Hematopoietic multipotent progenitor cell treated with erythropoietin and hydrocortisone succinate and interleukin-3 and kit ligand, for 4 days (in vitro differentiated cells): ENCODE data around the gene RCCD1.

Experiments used
- DNase-seq: peaks from one replicate; pipeline ENCODE4 v3.0.0-alpha.2; 2015

RCCD1 gene

GRCh38 chr15:90968434-90968833, 13.8 kb downstream of the RCCD1 start:
- no peak for DNase-seq

GRCh38 chr15:90970274-90970673, 15.6 kb downstream of the RCCD1 start:
- no peak for DNase-seq

- DNase-seq, result no peak
Observed at GRCh38 chr15:90972133-90972532, 17.4 kb downstream of the RCCD1 start.

DNA sequence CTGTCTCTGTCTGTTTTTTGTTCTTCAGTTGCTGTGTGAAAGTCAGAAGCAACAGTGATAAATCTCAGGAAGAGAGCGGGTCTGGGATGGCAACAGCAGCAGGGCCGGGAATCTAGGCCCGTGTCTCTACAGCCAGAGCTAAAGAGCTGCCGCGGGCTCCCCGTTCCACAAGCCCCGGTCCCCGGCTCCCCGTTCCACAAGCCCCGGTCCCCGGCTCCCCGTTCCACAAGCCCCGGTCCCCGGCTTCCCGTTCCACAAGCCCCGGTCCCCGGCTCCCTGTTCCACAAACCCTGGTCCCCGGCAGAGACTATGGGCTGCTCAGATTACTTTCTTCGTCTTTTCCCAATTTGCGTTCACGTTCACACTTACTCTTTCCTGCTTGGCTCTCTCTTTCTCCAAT, 19.5 kb downstream of the RCCD1 start:
- no peak for DNase-seq

DNA sequence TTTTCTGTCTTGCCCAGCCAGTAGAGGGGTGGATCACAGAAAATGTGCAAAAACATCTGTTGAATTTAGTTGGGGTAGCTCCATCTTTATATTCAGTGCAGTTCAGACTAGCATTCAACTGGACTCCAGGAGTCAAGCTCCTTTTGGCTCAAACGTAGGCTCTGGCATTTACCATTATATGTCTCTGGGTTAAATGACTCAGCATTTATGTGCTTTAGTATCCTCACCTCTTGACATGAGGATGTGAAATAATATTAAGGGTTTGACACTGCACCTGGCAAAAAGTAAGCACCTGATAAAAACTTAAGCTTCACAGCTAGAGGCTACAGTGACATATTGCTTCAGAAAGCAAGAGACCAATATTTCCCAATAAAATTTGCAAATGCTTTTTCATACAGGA, 24.9 kb downstream of the RCCD1 start:
- no peak for DNase-seq

GRCh38 chr15:90981681-90982080, 27.0 kb downstream of the RCCD1 start:
- no peak for DNase-seq

DNA sequence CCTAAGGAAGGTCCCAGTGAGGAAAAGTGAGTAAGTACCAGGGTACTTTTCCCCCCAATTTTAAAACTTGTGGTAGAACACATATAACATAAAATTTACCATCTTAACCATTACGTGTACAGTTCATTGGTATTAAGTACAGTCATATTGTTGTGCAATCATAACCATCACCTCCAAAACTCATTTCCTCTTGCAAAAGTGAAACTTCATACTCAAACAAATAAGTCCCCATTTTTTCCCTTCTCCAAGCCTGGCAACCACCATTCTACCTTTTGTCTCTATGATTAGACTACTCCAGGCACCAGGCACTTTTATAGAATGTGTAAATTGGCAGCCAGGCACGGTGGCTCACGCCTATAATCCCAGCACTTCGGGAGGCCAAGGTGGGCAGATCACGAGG, 27.5 kb downstream of the RCCD1 start:
- DNase-seq, result peak; percentile 47

DNA sequence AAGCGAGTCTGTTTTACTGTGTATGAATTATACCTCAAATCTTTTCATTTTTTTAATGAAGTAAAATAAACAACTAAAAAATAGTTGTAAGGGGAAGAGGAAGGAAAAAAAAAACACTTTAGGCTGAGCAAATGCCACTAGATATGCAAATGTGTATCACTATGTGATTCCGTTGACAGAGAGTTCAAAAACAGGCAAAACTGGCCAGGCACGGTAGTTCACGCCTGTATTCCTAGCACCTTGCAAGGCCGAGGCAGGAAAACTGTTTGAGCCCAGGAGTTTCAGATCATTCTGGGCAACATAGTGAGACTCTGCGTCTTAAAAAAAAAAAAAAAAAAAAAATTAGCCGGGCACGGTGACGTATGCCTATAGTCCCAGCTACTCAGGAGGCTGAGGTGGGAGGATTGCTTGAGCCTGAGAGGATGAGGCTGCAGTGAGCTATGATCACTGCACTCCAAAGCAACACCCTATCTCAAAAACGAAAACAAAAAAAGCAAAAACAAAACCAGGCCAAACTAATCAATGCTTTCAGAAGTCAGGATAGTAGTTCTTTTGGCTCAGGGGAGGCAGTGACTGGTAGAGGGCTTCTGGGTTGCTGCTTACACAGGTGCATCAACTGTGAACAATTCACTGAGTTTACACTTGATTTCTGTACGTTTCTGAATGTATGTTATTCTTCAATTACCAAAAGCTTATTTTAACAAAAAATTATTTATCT, 32.3 kb downstream of the RCCD1 start:
- DNase-seq, result no peak

DNA sequence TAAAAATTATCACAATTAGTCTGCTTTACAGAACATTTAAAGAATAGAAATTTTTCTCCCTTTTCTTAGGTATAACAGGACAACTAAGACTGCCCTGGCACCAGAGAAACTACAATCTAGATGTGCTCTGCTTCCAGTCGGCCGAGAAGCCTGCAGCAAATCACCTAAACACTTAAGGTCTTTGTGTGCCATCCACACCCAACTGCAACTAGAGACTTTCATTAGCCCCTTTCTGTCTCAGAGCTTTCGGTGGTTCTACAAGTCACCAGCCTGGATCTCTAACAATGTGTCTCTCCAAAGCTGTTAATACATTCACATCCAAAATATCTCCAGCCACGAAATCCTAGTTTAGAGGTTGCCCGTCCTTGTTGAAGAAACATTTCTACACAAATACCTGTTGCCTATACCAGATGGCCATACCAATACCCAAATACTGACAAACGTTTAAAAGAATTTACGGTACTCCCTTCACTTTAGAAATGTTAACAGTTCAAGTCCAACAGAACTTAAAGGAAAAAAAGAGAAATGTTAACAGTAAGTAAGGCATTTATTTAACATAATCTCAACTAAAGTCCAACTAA, 33.0 kb downstream of the RCCD1 start:
- DNase-seq, result no peak

GRCh38 chr15:90988296-90988695, 33.6 kb downstream of the RCCD1 start:
- peak; percentile 70 for DNase-seq

DNA sequence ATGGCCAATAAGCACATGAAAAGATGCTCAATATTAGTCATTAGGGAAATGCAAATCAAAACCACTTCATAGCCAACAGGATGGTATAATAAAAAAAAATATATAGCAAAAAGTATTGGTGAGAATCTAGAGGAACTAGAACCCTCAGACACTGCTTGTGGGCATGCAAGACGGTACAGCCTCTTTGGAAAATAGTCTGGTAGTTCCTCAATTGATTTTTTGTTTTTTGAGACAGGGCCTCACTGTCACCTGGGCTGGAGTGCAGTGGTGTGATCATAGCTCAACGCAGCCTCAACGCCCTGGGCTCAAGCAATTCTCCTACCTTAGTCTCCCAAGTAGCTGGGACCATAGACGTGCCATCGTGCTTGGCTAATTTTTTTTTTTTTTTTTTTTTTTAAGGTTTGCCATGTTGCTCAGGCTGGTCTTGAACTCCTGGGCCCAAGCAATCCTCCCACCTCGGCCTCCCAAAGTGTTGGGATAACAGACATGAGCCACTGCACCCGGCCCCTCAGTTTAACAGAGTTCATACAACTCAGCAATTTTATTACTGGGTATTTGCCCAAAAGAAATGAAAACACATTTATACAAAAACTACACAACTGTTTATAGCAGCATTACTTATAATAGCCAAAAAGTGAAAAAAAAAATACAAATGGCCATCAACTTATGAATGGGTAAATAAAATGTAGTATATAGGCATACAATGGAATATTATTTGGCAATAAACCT, 34.5 kb downstream of the RCCD1 start:
- peak; percentile 50 for DNase-seq

GRCh38 chr15:90990446-90990845, 35.8 kb downstream of the RCCD1 start:
- DNase-seq, result no peak

- DNase-seq, result peak; percentile 69
Observed at GRCh38 chr15:90991587-90992285, 37.1 kb downstream of the RCCD1 start.

DNA sequence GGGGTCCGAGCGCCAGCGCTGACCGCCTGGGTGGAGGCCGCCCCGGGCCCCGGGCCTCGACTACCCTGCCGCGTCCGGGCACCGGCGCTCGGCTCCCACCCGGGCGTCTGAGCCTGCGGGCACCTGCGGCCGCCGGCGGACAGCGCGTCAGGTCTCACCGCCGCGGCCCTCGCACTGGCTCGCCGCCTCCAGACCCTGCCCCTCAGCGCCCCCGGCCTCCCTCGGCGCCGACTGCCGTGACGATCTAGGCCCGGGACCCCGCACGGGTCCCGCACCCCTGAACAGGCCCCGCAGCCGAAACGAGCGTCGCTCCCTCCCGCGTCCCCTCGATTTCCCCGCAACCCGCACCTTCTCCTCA, 39.4 kb downstream of the RCCD1 start:
- DNase-seq, result peak; percentile 23

GRCh38 chr15:90994417-90995311, 40.0 kb downstream of the RCCD1 start, which contains the start of gene PRC1:
TSS of gene PRC1 (minus strand) at chr15:90994535. CDS start at chr15:90994417, 118 bp downstream.
- peak; percentile 99 for DNase-seq

GRCh38 chr15:90998737-90999136, 44.1 kb downstream of the RCCD1 start:
- DNase-seq, result no peak

DNA sequence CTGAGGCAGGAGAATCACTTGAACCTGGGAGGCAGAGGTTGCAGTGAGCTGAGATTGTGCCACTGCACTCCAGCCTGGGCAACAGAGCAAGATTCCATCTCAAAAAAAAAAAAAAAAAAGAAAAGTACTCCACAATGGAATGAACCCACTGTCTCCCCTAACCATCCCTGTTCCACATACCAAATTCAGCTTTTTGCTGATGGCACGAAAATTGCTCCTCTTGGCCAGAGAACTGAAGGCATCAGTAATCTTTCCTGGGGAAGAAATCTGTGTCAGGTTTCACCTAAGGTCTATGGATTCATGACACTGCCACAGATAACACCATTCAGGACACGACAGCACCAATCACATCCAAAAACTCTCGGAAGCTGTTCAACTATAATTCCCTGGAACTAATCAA, 46.5 kb downstream of the RCCD1 start:
- no peak for DNase-seq

GRCh38 chr15:91007266-91007665, 52.6 kb downstream of the RCCD1 start:
- no peak for DNase-seq
